BLaER1 (cell line): ENCODE data around the gene FGL2.
"Not testable (repeated sequence)": the region's sequence is repeated elsewhere in the genome, so short reads cannot be mapped to it uniquely, and the experiment has no call there.

Experiments
- H3K27ac ChIP-seq: shearing (Covaris generic); formaldehyde crosslinking; 2 replicates; pipeline ENCODE4 v1.8.1; 2022
- H3K27me3 ChIP-seq: shearing (Covaris generic); formaldehyde crosslinking; 2 replicates; pipeline ENCODE4 v1.8.1; 2022
- H3K36me3 ChIP-seq: shearing (Covaris generic); formaldehyde crosslinking; 2 replicates; pipeline ENCODE4 v1.8.1; 2022
- H3K4me1 ChIP-seq: shearing (Covaris generic); formaldehyde crosslinking; 2 replicates; pipeline ENCODE4 v1.8.1; 2022
- H3K4me2 ChIP-seq: shearing (Covaris generic); formaldehyde crosslinking; 2 replicates; pipeline ENCODE4 v1.8.1; 2022
- H3K4me3 ChIP-seq: shearing (Covaris generic); formaldehyde crosslinking; 2 replicates; pipeline ENCODE4 v1.8.1; 2022
- H3K9ac ChIP-seq: shearing (Covaris generic); formaldehyde crosslinking; 2 replicates; pipeline ENCODE4 v1.8.1; 2022
- H3K9me3 ChIP-seq: shearing (Covaris generic); formaldehyde crosslinking; 2 replicates; pipeline ENCODE4 v1.8.1; 2022
- H4K20me1 ChIP-seq: shearing (Covaris generic); formaldehyde crosslinking; 2 replicates; pipeline ENCODE4 v1.8.1; 2022
- Cebpa-rat ChIP-seq: shearing (Covaris generic); IDR thresholded peaks from 2 replicates; pipeline ENCODE4 v1.8.1; 2022

Gene FGL2

DNA sequence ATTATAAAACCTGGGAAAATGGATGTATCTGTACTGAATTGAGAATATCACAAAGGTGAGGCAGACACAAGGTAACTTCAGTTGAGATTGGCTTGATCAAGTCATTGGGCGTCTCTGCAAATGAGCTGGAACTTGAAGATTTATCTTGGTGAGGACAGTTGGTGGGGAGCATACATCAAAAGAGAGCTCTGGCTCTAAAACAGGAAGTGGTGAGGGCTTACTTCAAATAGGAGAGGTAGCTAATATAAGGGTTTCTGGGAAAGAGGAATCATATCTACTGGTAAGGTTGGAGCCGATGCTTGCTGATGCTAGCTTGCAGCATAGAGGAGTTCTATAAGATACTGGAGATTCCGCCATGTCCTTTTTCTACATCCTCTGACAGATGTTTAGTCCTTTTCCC is 39.9 kb upstream of the FGL2 start:
- Histone ChIP-seq H3K36me3 (peaks cover 19% of the 10 kb centered on the region; the same call in 1 of the 2 replicates), H3K4me2 (0 out of 2 replicates have a peak overlapping the region, but pooled peaks have one; percentile 12), H3K4me3 (no peak overlapping the region), H3K27ac (no peak overlapping the region), H3K27me3 (no peaks in the 10 kb centered on the region), H4K20me1 (no peaks in the 10 kb centered on the region), H3K9me3 (no peaks in the 10 kb centered on the region), H3K4me1 (peaks cover 5% of the 10 kb centered on the region; the same call in 1 of the 2 replicates), H3K9ac (no peak overlapping the region)
- TF ChIP-seq Cebpa-rat = no peak

- Histone ChIP-seq H3K4me1 (peaks cover 5% of the 10 kb centered on the region; the same call in 1 of the 2 replicates), H3K4me2 (no peak overlapping the region), H3K9me3 (no peaks in the 10 kb centered on the region), H3K4me3 (no peak overlapping the region), H3K27me3 (no peaks in the 10 kb centered on the region), H3K9ac (no peak overlapping the region), H3K27ac (no peak overlapping the region), H3K36me3 (peaks cover 19% of the 10 kb centered on the region; the same call in 1 of the 2 replicates), H4K20me1 (no peaks in the 10 kb centered on the region)
- TF ChIP-seq Cebpa-rat = no peak
Observed at GRCh38 chr7:77238703-77239136, 39.1 kb upstream of the FGL2 start.

GRCh38 chr7:77235276-77235675 is 35.7 kb upstream of the FGL2 start:
- Histone ChIP-seq H3K9ac (no peak overlapping the region), H3K4me2 (no peak overlapping the region), H4K20me1 (no peaks in the 10 kb centered on the region), H3K4me3 (no peak overlapping the region), H3K36me3 (peaks cover 14% of the 10 kb centered on the region; the same call in 1 of the 2 replicates), H3K4me1 (peaks cover 5% of the 10 kb centered on the region; the same call in 1 of the 2 replicates), H3K9me3 (peaks cover 2% of the 10 kb centered on the region; the same call in 1 of the 2 replicates), H3K27me3 (no peaks in the 10 kb centered on the region), H3K27ac (no peak overlapping the region)
- TF ChIP-seq Cebpa-rat = no peak

DNA sequence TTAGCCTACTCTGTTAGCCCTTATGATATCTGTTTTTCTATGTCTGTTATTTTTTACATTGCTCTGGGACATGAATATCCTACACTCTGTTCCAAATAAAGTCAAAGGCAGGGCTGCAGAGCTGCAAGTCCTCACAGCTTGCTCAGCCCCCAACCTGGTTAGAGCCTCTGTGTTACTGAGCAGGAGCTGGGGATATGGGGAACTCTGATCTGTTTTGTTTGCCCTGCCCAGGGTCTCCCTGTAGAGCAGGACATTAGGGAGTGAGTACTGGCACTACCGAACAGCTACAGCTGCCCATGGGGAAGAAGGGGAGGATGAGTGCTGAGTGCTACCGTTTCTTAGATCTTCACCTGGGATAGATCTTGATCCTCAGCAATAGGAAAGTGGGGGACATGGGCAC is 32.8 kb upstream of the FGL2 start:
- H3K4me3 ChIP-seq = no peak overlapping the region
- peaks cover 5% of the 10 kb centered on the region; the same call in 1 of the 2 replicates for H3K36me3 ChIP-seq
- peaks cover 4% of the 10 kb centered on the region; the same call in 1 of the 2 replicates for H3K9me3 ChIP-seq
- no peak for TF ChIP-seq Cebpa-rat
- no peaks in the 10 kb centered on the region for H3K4me1 ChIP-seq
- H3K4me2 ChIP-seq = no peak overlapping the region
- no peaks in the 10 kb centered on the region for H4K20me1 ChIP-seq
- no peak overlapping the region for H3K9ac ChIP-seq
- no peak overlapping the region for H3K27ac ChIP-seq
- no peaks in the 10 kb centered on the region for H3K27me3 ChIP-seq

GRCh38 chr7:77228795-77229194 is 29.2 kb upstream of the FGL2 start:
- H3K27ac ChIP-seq, H3K9me3 ChIP-seq, H3K4me1 ChIP-seq, H3K27me3 ChIP-seq, H3K4me3 ChIP-seq, H3K36me3 ChIP-seq, H3K9ac ChIP-seq, H4K20me1 ChIP-seq, H3K4me2 ChIP-seq: not testable (repeated sequence)

GRCh38 chr7:77226357-77226839 is 26.8 kb upstream of the FGL2 start:
- Histone ChIP-seq H4K20me1 (no peaks in the 10 kb centered on the region), H3K27me3 (no peaks in the 10 kb centered on the region), H3K36me3 (no peaks in the 10 kb centered on the region), H3K9ac (no peak overlapping the region), H3K4me3 (no peak overlapping the region), H3K27ac (no peak overlapping the region), H3K4me1 (no peaks in the 10 kb centered on the region), H3K4me2 (no peak overlapping the region), H3K9me3 (peaks cover 4% of the 10 kb centered on the region; the same call in 1 of the 2 replicates)
- no peak for TF ChIP-seq Cebpa-rat

- no peak overlapping the region for H3K4me3 ChIP-seq
- TF ChIP-seq Cebpa-rat = no peak
- no peaks in the 10 kb centered on the region for H3K27me3 ChIP-seq
- no peak overlapping the region for H3K9ac ChIP-seq
- no peak overlapping the region for H3K4me2 ChIP-seq
- no peaks in the 10 kb centered on the region for H4K20me1 ChIP-seq
- H3K36me3 ChIP-seq = peaks cover 4% of the 10 kb centered on the region; the same call in 1 of the 2 replicates
- H3K4me1 ChIP-seq = no peaks in the 10 kb centered on the region
- H3K9me3 ChIP-seq = peaks cover 17% of the 10 kb centered on the region
- no peak overlapping the region for H3K27ac ChIP-seq
Observed at GRCh38 chr7:77223261-77223660, 23.6 kb upstream of the FGL2 start.

GRCh38 chr7:77222819-77223218 is 23.2 kb upstream of the FGL2 start:
- Histone ChIP-seq H3K27me3 (no peaks in the 10 kb centered on the region), H3K4me3 (no peak overlapping the region), H3K9me3 (peaks cover 17% of the 10 kb centered on the region), H4K20me1 (no peaks in the 10 kb centered on the region), H3K27ac (no peak overlapping the region), H3K4me2 (no peak overlapping the region), H3K4me1 (no peaks in the 10 kb centered on the region), H3K9ac (no peak overlapping the region), H3K36me3 (peaks cover 4% of the 10 kb centered on the region; the same call in 1 of the 2 replicates)
- TF ChIP-seq Cebpa-rat = no peak

DNA sequence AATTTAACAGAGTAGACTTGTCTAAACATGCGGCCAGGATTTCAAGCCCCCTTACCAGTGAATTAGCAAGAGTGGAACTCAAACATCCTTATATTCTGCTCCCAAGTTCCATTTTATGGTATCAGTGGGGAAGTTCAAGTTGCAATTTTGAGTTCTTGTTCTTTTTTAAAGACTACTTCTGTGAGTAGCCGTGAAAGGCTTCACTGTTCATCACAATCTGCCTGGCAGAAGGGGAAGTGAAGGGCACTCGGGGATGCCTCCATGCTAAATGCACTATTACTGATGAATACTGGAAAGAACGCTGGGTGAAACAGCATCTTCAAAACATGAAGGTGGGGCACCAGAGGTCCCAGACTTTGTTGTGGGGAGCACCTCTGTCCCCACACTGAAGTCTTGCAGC is 22.4 kb upstream of the FGL2 start:
- Histone ChIP-seq H3K9ac (no peak overlapping the region), H3K27ac (no peak overlapping the region), H3K4me1 (no peaks in the 10 kb centered on the region), H3K9me3 (peaks cover 17% of the 10 kb centered on the region), H3K27me3 (no peaks in the 10 kb centered on the region), H3K4me2 (no peak overlapping the region), H3K4me3 (no peak overlapping the region), H3K36me3 (peaks cover 4% of the 10 kb centered on the region; the same call in 1 of the 2 replicates), H4K20me1 (no peaks in the 10 kb centered on the region)
- no peak for TF ChIP-seq Cebpa-rat

- not testable (repeated sequence) for H3K4me1 ChIP-seq
Observed at GRCh38 chr7:77219701-77220331, 20.2 kb upstream of the FGL2 start.

More at GRCh38 chr7:77219701-77220331, 20.2 kb upstream of the FGL2 start:
- H3K27ac ChIP-seq, H3K36me3 ChIP-seq, H3K9ac ChIP-seq, H4K20me1 ChIP-seq, H3K4me3 ChIP-seq, H3K27me3 ChIP-seq, H3K4me2 ChIP-seq: not testable (repeated sequence)
- peaks cover 17% of the 10 kb centered on the region for H3K9me3 ChIP-seq
